HEK293T (cell line): ENCODE results near the gene VSTM4.

ENCODE experiments used
- BHLHE40 ChIP-seq: fragments of 450-650 bp; IDR thresholded peaks from 2 replicates; pipeline ENCODE4 v1.6.1; 2016; ENCODE audit warnings: mild to moderate bottlenecking, moderate library complexity, borderline replicate concordance
- CTBP1 ChIP-seq: fragments of 450-650 bp; IDR thresholded peaks from 2 replicates; pipeline ENCODE4 v1.6.1; 2016; ENCODE audit warnings: borderline replicate concordance
- FOXA1 ChIP-seq: fragments of 450-650 bp; IDR thresholded peaks from 2 replicates; pipeline ENCODE4 v1.6.1; 2016; ENCODE audit warnings: mild to moderate bottlenecking
- NFRKB ChIP-seq: fragments of 450-650 bp; IDR thresholded peaks from 2 replicates; pipeline ENCODE4 v1.6.1; 2016; ENCODE audit warnings: mild to moderate bottlenecking, moderate library complexity
- SP1 ChIP-seq: fragments of 450-650 bp; IDR thresholded peaks from 2 replicates; pipeline ENCODE4 v1.6.1; 2017
- SUZ12 ChIP-seq: fragments of 450-650 bp; IDR thresholded peaks from 2 replicates; pipeline ENCODE4 v1.6.1; 2016; ENCODE audit warnings: mild to moderate bottlenecking
- ZNF384 ChIP-seq: fragments of 450-650 bp; IDR thresholded peaks from 2 replicates; pipeline ENCODE4 v1.6.1; 2016

- TF ChIP-seq NFRKB (no peak), SUZ12 (no peak), ZNF384 (no peak), FOXA1 (no peak), BHLHE40 (no peak), SP1 (no peak), CTBP1 (no peak)
Measured at GRCh38 chr10:49011756-49012155, 103.6 kb downstream of the VSTM4 start.
